Measurements from ENCODE around the gene CHN1.

The CHN1 gene

GRCh38 chr2:174863183-174863582 is 142.0 kb downstream of the CHN1 start:
- DNase-seq = no peak

GRCh38 chr2:174859563-174860169 is 145.5 kb downstream of the CHN1 start:
- DNase-seq = no peak

- no peak for DNase-seq
Measured at GRCh38 chr2:174858745-174859144, 146.4 kb downstream of the CHN1 start.

- DNase-seq = no peak
Measured at GRCh38 chr2:174856447-174856846, 148.7 kb downstream of the CHN1 start.

GRCh38 chr2:174846941-174847938 is 157.9 kb downstream of the CHN1 start:
- no peak for DNase-seq

GRCh38 chr2:174846218-174846617 is 159.0 kb downstream of the CHN1 start:
- DNase-seq = no peak

GRCh38 chr2:174844295-174844708 is 160.9 kb downstream of the CHN1 start:
- DNase-seq = no peak

GRCh38 chr2:174842496-174842895 is 162.7 kb downstream of the CHN1 start:
- no peak for DNase-seq

- DNase-seq = no peak
Measured at GRCh38 chr2:174841936-174842335, 163.2 kb downstream of the CHN1 start.

- DNase-seq = no peak
Measured at GRCh38 chr2:174841350-174841749, 163.8 kb downstream of the CHN1 start.

GRCh38 chr2:174840436-174840835 is 164.7 kb downstream of the CHN1 start:
- no peak for DNase-seq

- DNase-seq = no peak
Measured at GRCh38 chr2:174839662-174840061, 165.5 kb downstream of the CHN1 start.

- no peak for DNase-seq
Measured at GRCh38 chr2:174836995-174837390, 168.2 kb downstream of the CHN1 start.

GRCh38 chr2:174836377-174836994 is 168.7 kb downstream of the CHN1 start:
- DNase-seq = no peak

- DNase-seq = no peak
Measured at GRCh38 chr2:174835797-174836255, 169.4 kb downstream of the CHN1 start.

- DNase-seq = no peak
Measured at GRCh38 chr2:174833737-174834136, 171.4 kb downstream of the CHN1 start.

- DNase-seq = no peak
Measured at GRCh38 chr2:174830561-174830960, 174.6 kb downstream of the CHN1 start.

- DNase-seq = no peak
Measured at GRCh38 chr2:174829550-174829949, 175.6 kb downstream of the CHN1 start.

GRCh38 chr2:174827371-174828369 is 177.5 kb downstream of the CHN1 start:
- DNase-seq = no peak

- DNase-seq = no peak
Measured at GRCh38 chr2:174826051-174826450, 179.1 kb downstream of the CHN1 start.

GRCh38 chr2:174824068-174824467 is 181.1 kb downstream of the CHN1 start:
- no peak for DNase-seq

- DNase-seq = no peak
Measured at GRCh38 chr2:174821628-174822027, 183.6 kb downstream of the CHN1 start.
